H1 (cell line): ENCODE measurements around the gene C3. TPM values are rescaled to one million over a fixed set of nuclear protein-coding genes. Genes with fewer than 3 reads are reported as not detected.

Experiments used
- CTCF ChIA-PET: fragments of 300-600 bp; sonication (Branson Sonifier 250); formaldehyde crosslinking; loops from one replicate; lab custom pipeline; 2021; ENCODE audit not compliant: partially characterized antibody; lab: Charles Lee
- POLR2A ChIA-PET: fragments of 300-600 bp; sonication (Branson Sonifier 250); formaldehyde crosslinking; loops from one replicate; lab custom pipeline; 2021; ENCODE audit warnings: inconsistent platforms; ENCODE audit not compliant: partially characterized antibody; lab: Charles Lee
- DNase-seq, 2 experiments: peaks; one replicate each; pipeline versions ENCODE4 v3.0.0 to v3.0.0-alpha.2; 2010 to 2022; ENCODE audit warnings: low spot score in 2 of 2, low read depth in 1 of 2, mixed read lengths in 1 of 2
- FAIRE-seq: peaks from 2 replicates; lab custom pipeline; 2011; peaks lifted over from hg19 to GRCh38; lab: Jason Lieb, UNC
- H2AFZ ChIP-seq: 2 replicates; pipeline ENCODE4 v1.8.1; 2012; ENCODE audit warnings: low read length, inconsistent platforms
- H2AK5ac ChIP-seq: 2 replicates; pipeline ENCODE4 v1.6.1; 2013; ENCODE audit warnings: low read depth, low read length
- H2BK120ac ChIP-seq: replicated peaks from 2 replicates; pipeline ENCODE3; 2013; ENCODE audit warnings: low read depth, low read length, inconsistent platforms
- H2BK12ac ChIP-seq: 2 replicates; pipeline ENCODE4 v1.6.1; 2013; ENCODE audit warnings: low read depth, low read length
- H2BK15ac ChIP-seq: 2 replicates; pipeline ENCODE4 v1.6.1; 2013; ENCODE audit warnings: low read length
- H2BK20ac ChIP-seq: 2 replicates; pipeline ENCODE4 v1.6.1; 2013; ENCODE audit warnings: low read length
- H2BK5ac ChIP-seq: 2 replicates; pipeline ENCODE4 v1.6.1; 2013; ENCODE audit warnings: low read depth, low read length
- H3K14ac ChIP-seq: 2 replicates; pipeline ENCODE4 v1.6.1; 2013; ENCODE audit warnings: inconsistent platforms; ENCODE audit not compliant: insufficient read length
- H3K18ac ChIP-seq: 2 replicates; pipeline ENCODE4 v1.6.1; 2013; ENCODE audit warnings: low read length; ENCODE audit errors: extremely low read depth
- H3K23ac ChIP-seq: 2 replicates; pipeline ENCODE4 v1.6.1; 2013; ENCODE audit warnings: inconsistent platforms; ENCODE audit not compliant: insufficient read length
- H3K23me2 ChIP-seq: 2 replicates; pipeline ENCODE4 v1.6.1; 2013; ENCODE audit warnings: low read depth, low read length
- H3K27ac ChIP-seq: 2 replicates; pipeline ENCODE4 v1.6.1; 2011; ENCODE audit warnings: low read depth, low read length, inconsistent platforms
- H3K27me3 ChIP-seq, 4 experiments: replicated peaks in 1 of 4; 1 replicate in 1 of 4; 2 replicates in 3 of 4; pipeline versions ENCODE4 v1.6.1 to v1.8.1; 2011 to 2013; ENCODE audit warnings: low read length in 3 of 4, mild to moderate bottlenecking in 3 of 4, inconsistent platforms in 2 of 4, mixed read lengths in 2 of 4, moderate library complexity in 1 of 4; ENCODE audit not compliant: control insufficient read depth in 3 of 4, insufficient read depth in 3 of 4; ENCODE audit errors: extremely low read depth in 1 of 4
- H3K36me3 ChIP-seq, 4 experiments: 2 replicates each; pipeline versions ENCODE4 v1.6.1 to v1.8.1; 2011 to 2013; ENCODE audit warnings: mild to moderate bottlenecking in 4 of 4, low read length in 3 of 4, moderate library complexity in 2 of 4, control low read depth in 1 of 4, inconsistent platforms in 1 of 4; ENCODE audit not compliant: insufficient read depth in 4 of 4, control insufficient read depth in 2 of 4
- H3K4ac ChIP-seq: replicated peaks from 2 replicates; pipeline ENCODE3; 2013; ENCODE audit warnings: low read length, low read depth, mixed read lengths, inconsistent platforms; ENCODE audit not compliant: insufficient read length
- H3K4me1 ChIP-seq, 4 experiments: replicated peaks in 1 of 4; 1 replicate in 1 of 4; 2 replicates in 3 of 4; pipeline versions ENCODE4 v1.6.1 to v1.8.1; 2011 to 2013; ENCODE audit warnings: low read length in 3 of 4, inconsistent platforms in 2 of 4, mixed read lengths in 1 of 4; ENCODE audit not compliant: insufficient read depth in 4 of 4, control insufficient read depth in 3 of 4
- H3K4me2 ChIP-seq, 2 experiments: 2 replicates each; pipeline versions ENCODE4 v1.6.1 to v1.8.1; 2011 to 2013; ENCODE audit warnings: low read depth in 2 of 2, low read length in 2 of 2, control low read depth in 1 of 2, inconsistent platforms in 1 of 2, mild to moderate bottlenecking in 1 of 2; ENCODE audit not compliant: insufficient read depth in 1 of 2
- H3K4me3 ChIP-seq, 4 experiments: fragments of 200-600, 300-600 bp in 1 of 4; sonication (generic), shearing (Covaris generic), sonication (Bioruptor Twin) in 1 of 4; 2 replicates each; pipeline versions ENCODE4 v1.5.1 to v1.8.1; 2011 to 2016; ENCODE audit warnings: low read length in 4 of 4, low read depth in 3 of 4, control low read depth in 2 of 4, inconsistent platforms in 2 of 4, mild to moderate bottlenecking in 2 of 4, mixed read lengths in 1 of 4, moderate library complexity in 1 of 4; ENCODE audit not compliant: insufficient read depth in 2 of 4; ENCODE audit errors: extremely low read depth in 1 of 4
- H3K56ac ChIP-seq: replicated peaks from 2 replicates; pipeline ENCODE3; 2013; ENCODE audit warnings: low read depth, mild to moderate bottlenecking, mixed read lengths, low read length, inconsistent platforms; ENCODE audit not compliant: insufficient read length
- H3K79me1 ChIP-seq: 2 replicates; pipeline ENCODE4 v1.6.1; 2013; ENCODE audit warnings: low read depth, low read length, control low read depth
- H3K79me2 ChIP-seq, 2 experiments: 2 replicates each; pipeline versions ENCODE4 v1.6.1 to v1.8.1; 2012 to 2013; ENCODE audit warnings: low read length in 2 of 2, mild to moderate bottlenecking in 2 of 2, inconsistent platforms in 1 of 2; ENCODE audit not compliant: insufficient read depth in 2 of 2, control insufficient read depth in 1 of 2
- H3K9ac ChIP-seq, 4 experiments: replicated peaks in 1 of 4; 1 replicate in 1 of 4; 2 replicates in 3 of 4; pipeline versions ENCODE4 v1.6.1 to v1.8.1; 2011 to 2013; ENCODE audit warnings: low read depth in 3 of 4, low read length in 3 of 4, control low read depth in 2 of 4, mild to moderate bottlenecking in 2 of 4, moderate library complexity in 2 of 4, inconsistent platforms in 1 of 4; ENCODE audit errors: extremely low read depth in 1 of 4
- H3K9me3 ChIP-seq, 2 experiments: 2 replicates each; pipeline versions ENCODE4 v1.6.1 to v1.8.1; 2012 to 2013; ENCODE audit warnings: mild to moderate bottlenecking in 2 of 2, moderate library complexity in 2 of 2, control low read depth in 1 of 2, inconsistent platforms in 1 of 2, low read depth in 1 of 2, low read length in 1 of 2, mixed read lengths in 1 of 2; ENCODE audit not compliant: insufficient read depth in 2 of 2
- H4K20me1 ChIP-seq, 2 experiments: replicated peaks in 1 of 2; 2 replicates each; pipeline versions ENCODE3 to v1.8.1; 2011 to 2013; ENCODE audit warnings: inconsistent platforms in 2 of 2, low read length in 2 of 2, mild to moderate bottlenecking in 1 of 2; ENCODE audit not compliant: insufficient read depth in 2 of 2, control insufficient read depth in 1 of 2
- H4K5ac ChIP-seq: 2 replicates; pipeline ENCODE4 v1.6.1; 2013; ENCODE audit warnings: low read length, low read depth, mixed read lengths, inconsistent platforms; ENCODE audit not compliant: insufficient read length
- H4K8ac ChIP-seq: 2 replicates; pipeline ENCODE4 v1.8.0; 2013; ENCODE audit warnings: mild to moderate bottlenecking, moderate library complexity, low read length, inconsistent platforms; ENCODE audit not compliant: insufficient read depth; ENCODE audit errors: extremely low read depth
- H4K91ac ChIP-seq: replicated peaks from 2 replicates; pipeline ENCODE3; 2013; ENCODE audit warnings: low read length, mixed read lengths, inconsistent platforms; ENCODE audit not compliant: insufficient read length
- BCL11A ChIP-seq, 2 experiments: IDR thresholded peaks; one replicate each; pipeline ENCODE4 v1.6.1; 2011; ENCODE audit warnings: low read depth in 2 of 2, low read length in 2 of 2, mild to moderate bottlenecking in 2 of 2
- SP2 ChIP-seq: IDR thresholded peaks from 2 replicates; pipeline ENCODE4 v1.6.1; 2012; ENCODE audit warnings: mild to moderate bottlenecking, low read length, inconsistent platforms
- ZNF274 ChIP-seq: IDR thresholded peaks from 2 replicates; pipeline ENCODE4 v1.7.0; 2012; ENCODE audit warnings: low read length, borderline replicate concordance; ENCODE audit errors: extremely low read depth
- WGBS, 2 experiments: shearing (Covaris generic) in 1 of 2; methylation state at CpG; one replicate each; pipeline versions ENCODE4 v1.1.6 to v1.1.7; 2013 to 2015; ENCODE audit warnings: low lambda C conversion rate in 2 of 2, mixed read lengths in 2 of 2, inconsistent platforms in 1 of 2, low coverage in 1 of 2, missing lambda C conversion rate in 1 of 2; ENCODE audit not compliant: insufficient replicate concordance in 2 of 2, insufficient coverage in 1 of 2, insufficient read length in 1 of 2; ENCODE audit errors: extremely low coverage in 1 of 2, missing lambda C conversion rate in 1 of 2; 5-methylcytosine and 5-hydroxymethylcytosine counted together
- polyA plus RNA-seq, 7 experiments: library from polyadenylated mRNA; depleted of rRNA in 3 of 7; stranded (reverse) in 5 of 7; unstranded in 2 of 7; fragments of >200 nt in 5 of 7; fragments of 200-250 nt in 2 of 7; gene quantifications; 1 replicate in 5 of 7; 2 replicates in 1 of 7; 4 replicates in 1 of 7; pipeline versions ENCODE4 v1.2.1 to v1.2.3, GENCODE V29; 2011 to 2013; ENCODE audit warnings: missing spikeins in 2 of 7, mixed read lengths in 2 of 7
- total RNA-seq: library from RNA; stranded (reverse); fragmentation: NEBNext Ultra II Directional; extraction: Animal tissue kit (Norgen Biotek cat#: 25700); gene quantifications from 2 replicates; pipeline ENCODE4 v1.2.1, GENCODE V29; 2021

Gene C3
- total and polyA plus RNA-seq, 2 of the 8 experiments (the other 6 are each of a cell fraction or from before 2014, with no cell fraction given) = 6.4 to 12.8 TPM

DNA sequence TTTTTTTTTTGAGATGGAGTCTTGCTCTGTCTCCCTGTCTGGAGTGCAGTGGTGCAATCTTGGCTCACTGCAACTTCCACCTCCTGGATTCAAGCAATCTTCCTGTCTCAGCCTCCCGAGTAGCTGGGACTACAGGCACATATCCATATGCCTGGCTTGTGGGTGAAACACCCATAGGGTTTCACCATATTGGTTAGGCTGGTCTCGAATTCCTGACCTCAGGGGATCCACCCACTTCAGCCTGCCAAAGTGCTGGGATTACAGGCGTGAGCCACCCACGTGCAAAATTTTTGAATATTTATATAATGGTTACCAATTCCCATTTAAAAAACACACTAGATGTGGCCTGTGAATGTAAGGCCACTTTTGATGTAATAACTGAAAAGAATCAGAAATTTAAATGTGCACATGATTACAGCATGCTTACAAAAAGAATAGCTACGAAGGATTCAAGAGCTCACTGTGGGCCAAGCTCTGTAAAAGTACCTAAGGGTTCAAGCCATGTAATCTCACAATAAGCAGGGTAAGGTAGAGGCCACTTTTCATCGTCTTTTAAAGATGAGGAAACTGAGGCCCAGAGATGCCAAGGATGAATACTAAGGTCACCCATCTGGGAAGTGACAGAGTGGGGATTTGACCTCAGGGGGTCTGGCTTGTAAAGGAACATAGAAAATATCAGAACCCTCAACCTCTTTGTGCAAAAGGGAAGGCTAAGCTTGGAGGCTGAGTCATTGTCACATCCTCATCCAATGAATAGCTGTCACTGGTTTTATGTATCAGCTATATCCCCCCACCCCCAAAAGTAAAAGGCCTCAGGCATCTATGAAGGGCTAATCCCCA is 68.3 kb downstream of the C3 start:
- POLR2A ChIA-PET = no interaction called here
- no peak overlapping the region for H4K5ac ChIP-seq
- no peak overlapping the region for H2BK15ac ChIP-seq
- H3K79me1 ChIP-seq = no peaks in the 10 kb centered on the region
- H3K27ac ChIP-seq = no peak overlapping the region
- H3K23me2 ChIP-seq = no peaks in the 10 kb centered on the region; the same call in 1 of the 2 replicates
- H3K27me3 ChIP-seq = no peaks in the 10 kb centered on the region
- H2AK5ac ChIP-seq = no peak overlapping the region
- DNase-seq (no peak), FAIRE-seq (no peak)
- no peak overlapping the region for H3K9ac ChIP-seq
- no peak overlapping the region for H2BK5ac ChIP-seq
- H4K8ac ChIP-seq = no peak overlapping the region
- H4K20me1 ChIP-seq = no peaks in the 10 kb centered on the region
- no peak overlapping the region for H3K18ac ChIP-seq
- H3K4me1 ChIP-seq = no peaks in the 10 kb centered on the region
- no peak overlapping the region for H3K56ac ChIP-seq
- no peak overlapping the region for H2AFZ ChIP-seq
- H2BK120ac ChIP-seq = no peak overlapping the region
- 74% methylated on average over 6 of the region's 6 CpGs; no CpG with 5 or more reads in 1 of the 2 experiments for WGBS, 2 experiments
- no peak overlapping the region for H3K4ac ChIP-seq
- CTCF ChIA-PET = interaction anchor here (0.8 kb wide), 1 partner anchor 238 kb away, joined by 3 read pairs; no protein-coding TSS in a partner anchor
- no peaks in the 10 kb centered on the region for H3K79me2 ChIP-seq
- no peak overlapping the region for H4K91ac ChIP-seq
- no peak overlapping the region for H3K14ac ChIP-seq
- H3K9me3 ChIP-seq = peaks cover 12 to 13% of the 10 kb centered on the region in 2 experiments; a peak in 3 of 4 replicates
- no peak overlapping the region for H3K4me3 ChIP-seq
- no peak overlapping the region for H3K4me2 ChIP-seq
- H2BK20ac ChIP-seq = no peak overlapping the region
- no peak overlapping the region for H3K23ac ChIP-seq
- no peaks in the 10 kb centered on the region for H3K36me3 ChIP-seq
- no peak for TF ChIP-seq ZNF274
- no peak for TF ChIP-seq SP2
- TF ChIP-seq BCL11A (IDR thresholded peaks at IDR 0.05; ENCODE audit: low read depth in 2 of 2, low read length in 2 of 2) = no peak
- H2BK12ac ChIP-seq = no peak overlapping the region
